Heart right ventricle (tissue), 16 donors: Measurements from ENCODE around the gene SFXN5. TPM values are rescaled to one million over a fixed set of nuclear protein-coding genes. Genes with fewer than 3 reads are reported as not detected.

Experiments used
- ATAC-seq, 8 donors: fragments of 200-7000 bp; cut with Tn5 transposase; one replicate each; pipeline ENCODE4 v1.9.1; 2020; ENCODE audit warnings: mild to moderate bottlenecking in 8 of 8, moderate library complexity in 8 of 8, moderate number of reproducible peaks in 1 of 8
- DNase-seq, 2 donors: peaks; one replicate each; pipeline ENCODE4 v3.0.0-alpha.2; 2020
- H3K27ac ChIP-seq, 10 donors: fragments of 200-600 bp; sonication (generic) in 2 of 10; one replicate each; pipeline versions ENCODE4 v1.5.0 to v1.8.0; 2020 to 2022; ENCODE audit warnings: mild to moderate bottlenecking in 3 of 10
- H3K27me3 ChIP-seq, 7 donors: fragments of 200-600 bp; one replicate each; pipeline ENCODE4 v1.8.0; 2021 to 2022; ENCODE audit warnings: mild to moderate bottlenecking in 2 of 7
- H3K36me3 ChIP-seq, 9 donors: fragments of 200-600 bp; sonication (generic) in 1 of 9; one replicate each; pipeline versions ENCODE4 v1.5.0 to v1.8.0; 2020 to 2022; ENCODE audit warnings: mild to moderate bottlenecking in 2 of 9
- H3K4me1 ChIP-seq, 9 donors: fragments of 200-600 bp; sonication (generic) in 1 of 9; one replicate each; pipeline versions ENCODE4 v1.5.0 to v1.8.0; 2020 to 2022; ENCODE audit warnings: mild to moderate bottlenecking in 4 of 9
- H3K4me3 ChIP-seq, 10 donors: fragments of 200-600 bp; sonication (generic) in 2 of 10; one replicate each; pipeline versions ENCODE4 v1.5.0 to v1.8.0; 2020 to 2022; ENCODE audit warnings: mild to moderate bottlenecking in 7 of 10, moderate library complexity in 2 of 10
- H3K9me3 ChIP-seq, 11 donors: fragments of 200-600 bp in 10 of 11; sonication (generic) in 2 of 11; one replicate each; pipeline versions ENCODE4 v1.5.0 to v1.8.0; 2013 to 2022; ENCODE audit warnings: mild to moderate bottlenecking in 2 of 11, control low read depth in 1 of 11, moderate library complexity in 1 of 11
- CTCF ChIP-seq, 9 donors: fragments of 200-600 bp; sonication (generic) in 2 of 9; IDR thresholded peaks; one replicate each; pipeline versions ENCODE4 v1.5.0 to v1.8.0; 2021 to 2022; ENCODE audit warnings: antibody characterized with exemption in 9 of 9, mild to moderate bottlenecking in 5 of 9, moderate library complexity in 1 of 9
- WGBS, 2 donors: extraction: QIAGEN DNeasy Blood & Tissue Kit; methylation state at CpG; one replicate each; pipeline ENCODE4 v1.1.7; 2013; ENCODE audit warnings: inconsistent platforms in 1 of 2; 5-methylcytosine and 5-hydroxymethylcytosine counted together
- intact Hi-C, 10 donors: fragments of 100-400 bp; cut with DNase I; formaldehyde crosslinking; loops; one replicate each; pipeline versions ENCODE4 v1.11.1 to v1.14.2; 2022
- polyA plus RNA-seq, 2 donors: library from polyadenylated mRNA; stranded (reverse); fragments of 200-250 nt; gene quantifications; one replicate each; pipeline ENCODE4 v1.2.3, GENCODE V29; 2013
- total RNA-seq, 10 donors: library from RNA; stranded (reverse); fragmentation: NEBNext Ultra II Directional in 3 of 10; extraction: Animal tissue kit (Norgen Biotek cat#: 25700) in 3 of 10; gene quantifications; one replicate each; pipeline versions ENCODE4 v1.2.1 to v1.2.4, GENCODE V29; 2021 to 2023
- donor health status: Arrhythmogenic right ventricular cardiomyopathy.
- donor health status: ischemic (EF 13 %, LVEDD 7.1; RV severe dilation, severe dysfunction).
- donor health status: healthy with polysubstance abuse.
- donor health status: DM: no; HTN: yes; CAD: no.
- donor health status: DM: no; HTN: no; CAD: no.
- donor health status: ischemic (EF 25% LVEDD 6.9; RV normal size, moderate dysfunction).
- donor health status: ischemic (EF 25% LVEDD 5.7; RV mildly dilated, moderate dysfunction).
- donor health status: healthy.
- donor health status: DM: yes; HTN: yes; CAD: no.
- donor health status: Ischemic cardiomyopathy.
- donor health status: ischemic (EF 35%, LVEDD 5.7; RV mildly dilated, moderate dysfunction).
- donor health status: nonischemic (EF 11% LVEDD 7.7; RV severe dilation, severe dysfunction).
- donor health status: DM: yes; HTN: yes; CAD: no.
- donor health status: PGD.
- donor health status: ischemic (EF 29% LVEDD 5.4; RV normal size, mild dysfunction).
- donor health status: nonischemic (EF 23%, LVEDD 6.1; RV moderate dilation, normal function).

The SFXN5 gene
- total and polyA plus RNA-seq, 12 donors, result 4.4 to 11.8 (median 9.7) TPM

GRCh38 chr2:72915907-72916742 lies 155.4 kb downstream of the SFXN5 start:
- Histone ChIP-seq H3K27ac (no peak overlapping the region), H3K4me1 (peaks cover 30 to 61% (median 49%) of the 10 kb centered on the region in 9 donors), H3K36me3 (no peaks in the 10 kb centered on the region), H3K9me3 (no peaks in the 10 kb centered on the region), H3K4me3 (peak overlapping the region; percentile 17 to 51 (median 40)), H3K27me3 (peaks cover 68 to 100% (median 99%) of the 10 kb centered on the region in 7 donors)
- ATAC-seq (peak; percentile 52 to 69 (median 59)), DNase-seq (no peak)
- intact Hi-C loops, result no loop called here
- TF ChIP-seq CTCF (IDR thresholded peaks at IDR 0.05), result no peak
- WGBS, 2 donors, result 1% methylated on average over 86 of the region's 86 CpGs

- no peaks in the 10 kb centered on the region for H3K9me3 ChIP-seq
- H3K4me3 ChIP-seq, result peak overlapping the region in 9 of 10 donors; percentile 17 to 51 (median 42)
- no peak for ATAC-seq
- H3K4me1 ChIP-seq, result peaks cover 24 to 54% (median 43%) of the 10 kb centered on the region in 9 donors
- no peaks in the 10 kb centered on the region for H3K36me3 ChIP-seq
- no peak overlapping the region for H3K27ac ChIP-seq
- no peak for TF ChIP-seq CTCF (IDR thresholded peaks at IDR 0.05)
- intact Hi-C loops, result no loop called here
- H3K27me3 ChIP-seq, result peaks cover 61 to 100% (median 99%) of the 10 kb centered on the region in 7 donors
- 4 to 6% methylated on average over 26 of the region's 26 CpGs for WGBS, 2 donors
- no peak for DNase-seq
Measured at GRCh38 chr2:72915320-72915906, 156.1 kb downstream of the SFXN5 start.

GRCh38 chr2:72914589-72915319 lies 156.8 kb downstream of the SFXN5 start:
- intact Hi-C loops, result no loop called here
- ATAC-seq, result no peak

More at GRCh38 chr2:72914589-72915319, 156.8 kb downstream of the SFXN5 start:
- peaks cover 18 to 48% (median 36%) of the 10 kb centered on the region in 9 donors for H3K4me1 ChIP-seq
- TF ChIP-seq CTCF (IDR thresholded peaks at IDR 0.05), result no peak
- H3K36me3 ChIP-seq, result no peaks in the 10 kb centered on the region
- peaks cover 54 to 100% (median 99%) of the 10 kb centered on the region in 7 donors for H3K27me3 ChIP-seq
- no peak overlapping the region for H3K27ac ChIP-seq
- WGBS, 2 donors, result 4 to 7% methylated on average over 17 of the region's 17 CpGs
- no peak for DNase-seq
- no peaks in the 10 kb centered on the region for H3K9me3 ChIP-seq
- no peak overlapping the region for H3K4me3 ChIP-seq
